Calu3 (cell line): Measurements from ENCODE around the gene GABRB3. TPM values are rescaled to one million over a fixed set of nuclear protein-coding genes. Genes with fewer than 3 reads are reported as not detected.

Experiments used
- BruUV-seq: library from RNA; stranded (reverse); fragments of 400-500 nt; replicated peaks from 2 replicates; lab custom pipeline; 2021; lab: Mats Ljungman, UMichigan
- CTCF ChIA-PET: fragments of 300-600 bp; sonication (Branson Sonifier 250); formaldehyde crosslinking; loops from one replicate; lab custom pipeline; 2022; ENCODE audit warnings: antibody characterized with exemption; lab: Charles Lee
- DNase-seq: peaks from one replicate; pipeline ENCODE4 v3.0.0; 2022
- H3K27ac Mint-ChIP-seq: one replicate; pipeline ENCODE4 v1.8.0; 2022; ENCODE audit warnings: mixed read lengths; ENCODE audit not compliant: unreplicated experiment
- H3K27me3 Mint-ChIP-seq: one replicate; pipeline ENCODE4 v1.8.0; 2022; ENCODE audit warnings: mixed read lengths; ENCODE audit not compliant: unreplicated experiment
- H3K36me3 Mint-ChIP-seq: one replicate; pipeline ENCODE4 v1.8.0; 2022; ENCODE audit warnings: mild to moderate bottlenecking, moderate library complexity, mixed read lengths; ENCODE audit not compliant: insufficient read depth, unreplicated experiment
- H3K4me1 Mint-ChIP-seq: one replicate; pipeline ENCODE4 v1.8.0; 2022; ENCODE audit warnings: mild to moderate bottlenecking, low read depth, mixed read lengths; ENCODE audit not compliant: unreplicated experiment
- H3K4me3 Mint-ChIP-seq: one replicate; pipeline ENCODE4 v1.8.0; 2022; ENCODE audit warnings: mild to moderate bottlenecking, low read depth, moderate library complexity, mixed read lengths; ENCODE audit not compliant: unreplicated experiment
- H3K9me3 Mint-ChIP-seq: one replicate; pipeline ENCODE4 v1.8.0; 2022; ENCODE audit warnings: low read depth, mixed read lengths; ENCODE audit not compliant: unreplicated experiment
- intact Hi-C: fragments of 100-400 bp; cut with micrococcal nuclease; formaldehyde crosslinking; loops from one replicate; pipeline ENCODE4 v1.10.0; 2022; ENCODE audit not compliant: unreplicated experiment
- total RNA-seq: library from RNA; stranded (reverse); gene quantifications from 2 replicates; pipeline ENCODE4 v1.2.3, GENCODE V29; 2022
- TF ChIP-seq, protein P1 (sequence below): fragments of 200-600 bp; IDR thresholded peaks from one replicate; pipeline ENCODE4 v1.8.0; 2022; ENCODE audit warnings: antibody characterized with exemption; ENCODE audit not compliant: unreplicated experiment

The GABRB3 gene
- total RNA-seq, 1 experiment from 2014 or later: not detected

DNA sequence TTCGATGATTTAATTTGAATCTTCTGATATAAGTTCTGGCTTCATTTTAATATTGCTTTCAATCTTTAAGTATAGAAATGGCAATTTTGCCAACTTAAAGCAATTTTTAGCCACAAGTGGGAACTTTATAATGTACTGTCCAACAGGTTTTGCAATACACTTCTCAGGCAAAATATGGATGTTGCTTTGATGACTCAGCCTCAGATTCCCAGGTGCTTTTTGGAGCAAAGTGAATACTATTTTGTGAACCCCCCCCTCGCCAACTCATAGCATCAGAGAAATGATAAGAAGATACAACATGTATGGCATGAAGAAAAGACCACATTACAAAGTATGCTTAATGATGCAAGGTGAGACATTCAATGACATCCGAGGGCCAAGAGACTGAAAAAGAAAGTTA, 158.1 kb downstream of the GABRB3 start:
- no peak overlapping the region for H3K27ac Mint-ChIP-seq
- H3K36me3 Mint-ChIP-seq: no peaks in the 10 kb centered on the region

DNA sequence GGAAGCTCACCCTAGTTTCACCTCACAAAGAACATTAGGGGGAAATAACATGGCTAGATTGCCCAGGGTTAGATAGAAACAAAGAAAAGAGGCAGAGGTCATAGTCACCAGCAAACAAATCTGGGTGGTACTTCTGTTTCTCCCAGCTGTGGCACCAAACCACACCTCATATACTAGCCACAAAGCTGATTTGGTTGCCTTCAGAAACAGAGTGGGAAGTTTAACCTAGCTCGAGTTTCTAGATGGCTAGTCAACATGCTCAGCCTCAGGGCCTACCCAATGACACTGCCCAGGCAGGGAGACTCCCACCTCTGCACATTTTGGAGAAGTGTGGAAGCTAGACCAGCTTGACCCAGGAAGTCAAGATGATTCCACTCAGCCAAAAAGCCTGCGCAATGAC, 174.2 kb downstream of the GABRB3 start:
- DNase-seq: no peak
- Mint-ChIP-seq H3K27me3 (no peaks in the 10 kb centered on the region), H3K9me3 (peaks cover 3% of the 10 kb centered on the region), H3K4me3 (no peak overlapping the region), H3K27ac (no peak overlapping the region), H3K36me3 (no peaks in the 10 kb centered on the region), H3K4me1 (no peaks in the 10 kb centered on the region)
- no TSS peak for BruUV-seq
- intact Hi-C loops: no loop called here
- CTCF ChIA-PET: no interaction called here
- TF ChIP-seq, protein P1, sequence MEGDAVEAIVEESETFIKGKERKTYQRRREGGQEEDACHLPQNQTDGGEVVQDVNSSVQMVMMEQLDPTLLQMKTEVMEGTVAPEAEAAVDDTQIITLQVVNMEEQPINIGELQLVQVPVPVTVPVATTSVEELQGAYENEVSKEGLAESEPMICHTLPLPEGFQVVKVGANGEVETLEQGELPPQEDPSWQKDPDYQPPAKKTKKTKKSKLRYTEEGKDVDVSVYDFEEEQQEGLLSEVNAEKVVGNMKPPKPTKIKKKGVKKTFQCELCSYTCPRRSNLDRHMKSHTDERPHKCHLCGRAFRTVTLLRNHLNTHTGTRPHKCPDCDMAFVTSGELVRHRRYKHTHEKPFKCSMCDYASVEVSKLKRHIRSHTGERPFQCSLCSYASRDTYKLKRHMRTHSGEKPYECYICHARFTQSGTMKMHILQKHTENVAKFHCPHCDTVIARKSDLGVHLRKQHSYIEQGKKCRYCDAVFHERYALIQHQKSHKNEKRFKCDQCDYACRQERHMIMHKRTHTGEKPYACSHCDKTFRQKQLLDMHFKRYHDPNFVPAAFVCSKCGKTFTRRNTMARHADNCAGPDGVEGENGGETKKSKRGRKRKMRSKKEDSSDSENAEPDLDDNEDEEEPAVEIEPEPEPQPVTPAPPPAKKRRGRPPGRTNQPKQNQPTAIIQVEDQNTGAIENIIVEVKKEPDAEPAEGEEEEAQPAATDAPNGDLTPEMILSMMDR: no peak

More for the DNA sequence above, 158.1 kb downstream of the GABRB3 start:
- Mint-ChIP-seq H3K4me3 (no peak overlapping the region), H3K9me3 (peaks cover 4% of the 10 kb centered on the region), H3K4me1 (no peaks in the 10 kb centered on the region), H3K27me3 (no peaks in the 10 kb centered on the region)
- TF ChIP-seq, protein P1: no peak
- intact Hi-C loops: no loop called here
- BruUV-seq: no TSS peak
- CTCF ChIA-PET: no interaction called here
- no peak for DNase-seq

DNA sequence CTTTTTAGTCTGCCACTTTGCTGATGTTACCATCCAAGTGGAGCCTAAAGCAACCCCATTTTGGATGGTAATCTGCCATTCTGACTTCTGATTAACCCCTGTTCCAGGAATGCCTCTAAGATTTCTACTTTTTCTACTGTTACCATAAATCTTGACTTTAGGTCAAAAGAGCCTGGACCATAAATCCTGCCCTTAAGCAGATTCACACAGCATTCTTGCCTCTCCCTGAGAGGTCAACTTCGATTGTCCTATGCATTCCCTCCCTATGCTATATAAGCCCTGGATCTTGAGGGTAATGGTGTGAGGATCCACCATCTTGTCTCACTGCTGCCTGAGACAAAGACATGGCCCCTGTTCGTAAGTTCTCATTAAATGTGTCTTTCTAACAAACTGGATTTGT, 177.3 kb downstream of the GABRB3 start:
- Mint-ChIP-seq H3K4me1 (no peaks in the 10 kb centered on the region), H3K27ac (no peak overlapping the region)
- CTCF ChIA-PET: no interaction called here

DNA sequence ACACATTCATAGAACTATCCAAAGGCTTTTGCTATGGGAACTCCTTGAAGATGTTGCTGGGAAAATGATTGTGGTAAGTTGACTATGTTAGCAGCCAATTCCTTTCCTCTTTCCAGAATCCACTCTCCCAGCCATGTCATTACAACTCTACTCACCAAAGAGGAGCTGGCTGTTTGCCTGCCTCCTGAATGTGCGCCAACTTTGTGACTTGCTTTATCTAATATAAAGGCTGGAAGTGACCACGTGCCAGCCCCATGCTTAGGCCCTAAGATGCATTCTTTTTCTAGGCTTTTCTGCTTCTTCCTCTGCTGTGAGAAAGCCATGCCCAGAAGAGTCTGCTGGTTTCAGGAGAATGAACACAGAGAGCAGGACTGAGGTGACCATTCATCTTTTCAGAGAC, 182.2 kb downstream of the GABRB3 start:
- BruUV-seq: no TSS peak
- Mint-ChIP-seq H3K36me3 (no peaks in the 10 kb centered on the region), H3K4me3 (no peak overlapping the region), H3K9me3 (no peaks in the 10 kb centered on the region), H3K27ac (no peak overlapping the region), H3K27me3 (no peaks in the 10 kb centered on the region), H3K4me1 (no peaks in the 10 kb centered on the region)
- CTCF ChIA-PET: no interaction called here
- no peak for DNase-seq
- TF ChIP-seq, protein P1: no peak
- intact Hi-C loops: no loop called here

More for the DNA sequence above, 177.3 kb downstream of the GABRB3 start:
- Mint-ChIP-seq H3K4me3 (no peak overlapping the region), H3K9me3 (no peaks in the 10 kb centered on the region), H3K36me3 (no peaks in the 10 kb centered on the region), H3K27me3 (no peaks in the 10 kb centered on the region)
- BruUV-seq: no TSS peak
- TF ChIP-seq, protein P1: no peak
- no peak for DNase-seq
- intact Hi-C loops: no loop called here
